ENCODE measurements around the gene OXA1L. TPM values are rescaled to one million over a fixed set of nuclear protein-coding genes. Genes with fewer than 3 reads are reported as not detected.

The OXA1L gene
- total RNA-seq, 2 donors from 2014 or later, result 65.2 to 81.9 TPM

DNA sequence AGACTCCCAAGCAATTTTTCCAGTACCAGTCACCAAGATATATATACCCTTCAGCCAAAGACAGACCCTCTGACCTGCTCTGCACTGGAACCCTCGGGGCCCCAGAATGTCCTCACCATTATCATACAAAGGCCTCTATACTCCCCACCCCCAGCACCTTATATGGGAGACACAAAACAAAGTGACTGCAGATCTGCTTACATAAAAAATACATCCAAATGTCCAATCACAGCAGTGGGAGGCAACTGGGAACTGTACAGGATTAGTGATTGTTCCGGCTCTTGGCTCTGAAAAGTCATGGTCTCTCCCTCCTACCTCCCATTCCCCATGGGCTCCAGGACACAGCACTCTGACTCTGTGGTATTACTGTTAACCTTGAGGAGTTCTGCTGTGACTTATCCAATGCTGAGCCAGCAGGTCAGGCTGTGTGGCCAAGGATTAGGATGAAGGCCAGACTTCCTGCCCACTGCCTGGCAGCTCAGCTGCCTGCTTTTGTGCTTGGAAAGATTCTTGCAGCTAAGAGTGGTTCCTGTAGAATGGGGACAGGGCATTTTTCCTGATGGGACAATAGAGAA, 13.7 kb downstream of the OXA1L start:
- no peaks in the 10 kb centered on the region for H3K4me1 ChIP-seq (replicated peaks)
- H3K27ac ChIP-seq, result no peak overlapping the region
- DNase-seq (ENCODE audit: low spot score), result no peak
- H3K27me3 ChIP-seq (replicated peaks; ENCODE audit: insufficient read depth), result no peaks in the 10 kb centered on the region
- H3K4me3 ChIP-seq, result no peak overlapping the region
- no peaks in the 10 kb centered on the region for H3K9me3 ChIP-seq
- no peaks in the 10 kb centered on the region for H3K36me3 ChIP-seq
- TF ChIP-seq POLR2AphosphoS5 (IDR thresholded peaks at IDR 0.05) (no peak), POLR2A (IDR thresholded peaks at IDR 0.05) (no peak)
- TF ChIP-seq, protein P1, sequence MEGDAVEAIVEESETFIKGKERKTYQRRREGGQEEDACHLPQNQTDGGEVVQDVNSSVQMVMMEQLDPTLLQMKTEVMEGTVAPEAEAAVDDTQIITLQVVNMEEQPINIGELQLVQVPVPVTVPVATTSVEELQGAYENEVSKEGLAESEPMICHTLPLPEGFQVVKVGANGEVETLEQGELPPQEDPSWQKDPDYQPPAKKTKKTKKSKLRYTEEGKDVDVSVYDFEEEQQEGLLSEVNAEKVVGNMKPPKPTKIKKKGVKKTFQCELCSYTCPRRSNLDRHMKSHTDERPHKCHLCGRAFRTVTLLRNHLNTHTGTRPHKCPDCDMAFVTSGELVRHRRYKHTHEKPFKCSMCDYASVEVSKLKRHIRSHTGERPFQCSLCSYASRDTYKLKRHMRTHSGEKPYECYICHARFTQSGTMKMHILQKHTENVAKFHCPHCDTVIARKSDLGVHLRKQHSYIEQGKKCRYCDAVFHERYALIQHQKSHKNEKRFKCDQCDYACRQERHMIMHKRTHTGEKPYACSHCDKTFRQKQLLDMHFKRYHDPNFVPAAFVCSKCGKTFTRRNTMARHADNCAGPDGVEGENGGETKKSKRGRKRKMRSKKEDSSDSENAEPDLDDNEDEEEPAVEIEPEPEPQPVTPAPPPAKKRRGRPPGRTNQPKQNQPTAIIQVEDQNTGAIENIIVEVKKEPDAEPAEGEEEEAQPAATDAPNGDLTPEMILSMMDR (IDR thresholded peaks at IDR 0.05), result no peak
- WGBS, result 56% methylated on average over 2 of the region's 2 CpGs
- intact Hi-C loops (cut with DNase I), result no loop called here

DNA sequence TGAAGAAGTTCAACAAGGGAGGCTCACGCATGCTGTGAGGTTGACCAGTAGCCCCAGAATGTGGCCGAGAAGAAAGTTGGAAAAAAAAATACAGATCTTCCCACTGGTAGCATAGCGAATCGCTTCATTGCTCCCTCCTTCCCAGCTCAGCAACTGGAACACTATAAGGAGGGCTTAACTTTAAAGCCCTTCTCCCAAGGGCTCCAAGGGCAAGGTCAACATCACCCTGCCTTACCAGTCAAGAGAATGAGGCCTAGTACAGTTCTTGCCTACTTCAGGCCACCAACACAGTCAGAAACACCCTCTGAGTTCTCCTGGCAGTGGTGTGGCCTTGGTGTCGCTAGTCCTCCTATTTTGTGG, 14.4 kb downstream of the OXA1L start:
- Histone ChIP-seq H3K36me3 (no peaks in the 10 kb centered on the region), H3K4me3 (no peak overlapping the region), H3K27ac (no peak overlapping the region), H3K27me3 (replicated peaks; ENCODE audit: insufficient read depth) (no peaks in the 10 kb centered on the region), H3K4me1 (replicated peaks) (no peaks in the 10 kb centered on the region), H3K9me3 (no peaks in the 10 kb centered on the region)
- TF ChIP-seq, protein P1 (IDR thresholded peaks at IDR 0.05), result no peak
- no peak for TF ChIP-seq POLR2AphosphoS5 (IDR thresholded peaks at IDR 0.05)
- TF ChIP-seq POLR2A (IDR thresholded peaks at IDR 0.05), result no peak
- intact Hi-C loops (cut with DNase I), result no loop called here
- WGBS, result 88% methylated on average over 5 of the region's 5 CpGs
- DNase-seq (ENCODE audit: low spot score), result no peak

DNA sequence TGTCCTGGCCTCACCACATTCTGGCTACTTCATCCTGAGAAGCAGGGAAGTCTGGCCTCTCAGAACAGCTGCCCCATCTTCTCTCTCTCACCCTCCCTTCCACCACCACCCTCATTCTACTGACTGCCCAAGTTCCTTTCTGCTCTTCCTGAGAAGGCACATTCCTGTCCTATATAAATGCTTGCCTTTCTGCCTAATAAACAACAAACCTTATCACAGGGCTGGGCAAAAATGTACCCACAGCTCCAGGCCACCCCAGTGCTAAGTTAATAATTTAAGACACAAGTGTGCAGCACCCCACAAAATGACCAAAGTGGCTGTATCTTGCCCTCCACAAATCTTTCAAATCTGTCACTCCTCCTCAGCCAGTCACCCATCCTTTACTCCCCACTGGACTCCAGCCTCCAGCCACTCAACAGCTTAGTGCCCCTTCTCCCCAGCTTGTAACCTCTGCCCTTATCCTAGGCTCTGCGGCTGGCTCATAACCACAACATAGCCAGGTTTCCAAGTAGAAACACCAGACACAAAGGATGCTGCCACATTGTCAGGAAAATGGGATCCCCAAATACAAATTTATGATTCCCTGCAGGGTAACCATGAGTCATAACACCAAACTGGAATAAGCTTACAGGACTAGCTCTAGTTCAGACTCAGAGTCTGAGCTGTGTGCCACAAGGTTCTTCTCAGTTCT, 15.0 kb downstream of the OXA1L start:
- no peaks in the 10 kb centered on the region for H3K27me3 ChIP-seq (replicated peaks; ENCODE audit: insufficient read depth)
- H3K9me3 ChIP-seq, result no peaks in the 10 kb centered on the region
- intact Hi-C loops (cut with DNase I), result no loop called here
- no peaks in the 10 kb centered on the region for H3K4me1 ChIP-seq (replicated peaks)
- H3K4me3 ChIP-seq, result no peak overlapping the region
- H3K27ac ChIP-seq, result no peak overlapping the region
- H3K36me3 ChIP-seq, result no peaks in the 10 kb centered on the region
- 0% methylated on average over 1 of the region's 1 CpG for WGBS
- DNase-seq (ENCODE audit: low spot score), result no peak
- TF ChIP-seq POLR2AphosphoS5 (IDR thresholded peaks at IDR 0.05) (no peak), POLR2A (IDR thresholded peaks at IDR 0.05) (no peak)
- TF ChIP-seq, protein P1 (IDR thresholded peaks at IDR 0.05), result no peak

DNA sequence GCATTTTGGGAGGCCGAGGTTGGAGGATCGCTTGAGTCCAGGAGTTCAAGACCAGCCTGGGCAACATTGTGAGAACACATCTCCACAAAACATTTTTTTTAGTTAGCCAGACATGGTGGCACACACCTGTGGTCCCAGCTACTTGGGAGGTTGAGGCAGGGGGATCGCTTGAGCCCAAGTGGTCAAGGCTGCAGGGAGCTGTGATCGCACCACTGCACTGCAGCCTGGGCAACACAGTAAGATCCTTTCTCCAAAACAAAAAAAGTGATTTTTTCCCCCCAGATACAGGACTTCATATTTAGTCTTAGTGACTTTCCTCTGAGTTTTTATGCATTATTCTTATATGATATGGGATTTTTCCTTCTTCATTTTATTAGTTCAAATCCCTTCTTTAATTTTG, 20.2 kb downstream of the OXA1L start:
- no peaks in the 10 kb centered on the region for H3K4me1 ChIP-seq (replicated peaks)
- WGBS, result 90% methylated on average over 4 of the region's 4 CpGs
- no peak overlapping the region for H3K4me3 ChIP-seq
- H3K27ac ChIP-seq, result no peak overlapping the region
- TF ChIP-seq POLR2AphosphoS5 (IDR thresholded peaks at IDR 0.05) (no peak), POLR2A (IDR thresholded peaks at IDR 0.05) (no peak)
- TF ChIP-seq, protein P1 (IDR thresholded peaks at IDR 0.05), result no peak
- intact Hi-C loops (cut with DNase I), result no loop called here
- H3K9me3 ChIP-seq, result no peaks in the 10 kb centered on the region
- H3K36me3 ChIP-seq, result no peaks in the 10 kb centered on the region
- no peak for DNase-seq (ENCODE audit: low spot score)
- H3K27me3 ChIP-seq (replicated peaks; ENCODE audit: insufficient read depth), result no peaks in the 10 kb centered on the region

DNA sequence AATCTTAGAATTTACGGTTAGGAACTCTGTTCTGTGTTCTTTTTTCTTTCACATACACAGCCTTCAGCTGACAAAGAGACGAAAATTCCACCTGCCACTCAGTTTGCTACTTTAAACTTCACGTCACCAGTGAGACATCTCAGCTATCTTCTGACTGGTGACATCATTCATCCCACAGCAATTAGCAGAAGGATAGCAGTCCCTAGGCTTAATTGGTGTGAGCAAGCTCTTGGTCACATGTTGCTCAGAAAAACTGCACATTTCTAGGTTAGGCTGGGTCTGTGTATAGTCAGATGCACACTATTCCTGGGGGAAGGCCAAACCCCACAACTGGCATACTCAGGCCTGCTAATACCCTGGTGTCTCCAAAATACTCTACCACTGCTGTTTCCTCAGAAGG, 24.8 kb downstream of the OXA1L start:
- Histone ChIP-seq H3K4me1 (replicated peaks) (no peaks in the 10 kb centered on the region), H3K27me3 (replicated peaks; ENCODE audit: insufficient read depth) (no peaks in the 10 kb centered on the region), H3K4me3 (no peak overlapping the region), H3K27ac (no peak overlapping the region), H3K36me3 (no peaks in the 10 kb centered on the region), H3K9me3 (no peaks in the 10 kb centered on the region)
- no peak for DNase-seq (ENCODE audit: low spot score)
- 15% methylated on average over 3 of the region's 3 CpGs for WGBS
- intact Hi-C loops (cut with DNase I), result no loop called here
- TF ChIP-seq, protein P1 (IDR thresholded peaks at IDR 0.05), result no peak
- TF ChIP-seq POLR2AphosphoS5 (IDR thresholded peaks at IDR 0.05), result no peak
- TF ChIP-seq POLR2A (IDR thresholded peaks at IDR 0.05), result no peak

All from prostate gland (tissue), 2 donors.